22Rv1 (cell line): ENCODE measurements around the gene FHOD3.

Source experiments
- ZFX ChIP-seq: fragments of 450-650 bp; IDR thresholded peaks from 2 replicates; pipeline ENCODE4 v1.6.1; 2017; ENCODE audit warnings: antibody characterized with exemption, borderline replicate concordance
- TF ChIP-seq, protein P1 (sequence below): fragments of 450-650 bp; IDR thresholded peaks from 2 replicates; pipeline ENCODE4 v1.5.1; 2017; ENCODE audit warnings: mild to moderate bottlenecking

- TF ChIP-seq, protein P1, sequence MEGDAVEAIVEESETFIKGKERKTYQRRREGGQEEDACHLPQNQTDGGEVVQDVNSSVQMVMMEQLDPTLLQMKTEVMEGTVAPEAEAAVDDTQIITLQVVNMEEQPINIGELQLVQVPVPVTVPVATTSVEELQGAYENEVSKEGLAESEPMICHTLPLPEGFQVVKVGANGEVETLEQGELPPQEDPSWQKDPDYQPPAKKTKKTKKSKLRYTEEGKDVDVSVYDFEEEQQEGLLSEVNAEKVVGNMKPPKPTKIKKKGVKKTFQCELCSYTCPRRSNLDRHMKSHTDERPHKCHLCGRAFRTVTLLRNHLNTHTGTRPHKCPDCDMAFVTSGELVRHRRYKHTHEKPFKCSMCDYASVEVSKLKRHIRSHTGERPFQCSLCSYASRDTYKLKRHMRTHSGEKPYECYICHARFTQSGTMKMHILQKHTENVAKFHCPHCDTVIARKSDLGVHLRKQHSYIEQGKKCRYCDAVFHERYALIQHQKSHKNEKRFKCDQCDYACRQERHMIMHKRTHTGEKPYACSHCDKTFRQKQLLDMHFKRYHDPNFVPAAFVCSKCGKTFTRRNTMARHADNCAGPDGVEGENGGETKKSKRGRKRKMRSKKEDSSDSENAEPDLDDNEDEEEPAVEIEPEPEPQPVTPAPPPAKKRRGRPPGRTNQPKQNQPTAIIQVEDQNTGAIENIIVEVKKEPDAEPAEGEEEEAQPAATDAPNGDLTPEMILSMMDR: no peak
- no peak for TF ChIP-seq ZFX
Measured at GRCh38 chr18:36757991-36758390, 460.5 kb downstream of the FHOD3 start.
